Fibroblast of lung (primary cell): ENCODE measurements around the gene GRIN1. TPM values are rescaled to one million over a fixed set of nuclear protein-coding genes. Genes with fewer than 3 reads are reported as not detected.

ENCODE experiments used
- DNase-seq, 2 donors: peaks; one replicate each; pipeline versions ENCODE4 v3.0.0 to v3.0.0-alpha.2; 2010; ENCODE audit warnings: low read depth in 2 of 2
- H2AFZ ChIP-seq: 2 replicates; pipeline ENCODE4 v1.5.1; 2012; ENCODE audit warnings: low read length, control low read depth, inconsistent platforms
- H3K27ac ChIP-seq: 2 replicates; pipeline ENCODE4 v1.5.1; 2011; ENCODE audit warnings: low read length, control low read depth; ENCODE audit not compliant: insufficient read depth
- H3K27me3 ChIP-seq: 2 replicates; pipeline ENCODE4 v1.5.1; 2011; ENCODE audit warnings: mild to moderate bottlenecking, low read length; ENCODE audit not compliant: control insufficient read depth, insufficient read depth
- H3K36me3 ChIP-seq: 2 replicates; pipeline ENCODE4 v1.5.1; 2011; ENCODE audit warnings: low read length; ENCODE audit not compliant: control insufficient read depth, insufficient read depth
- H3K4me1 ChIP-seq: 2 replicates; pipeline ENCODE4 v1.5.1; 2011; ENCODE audit warnings: low read length; ENCODE audit not compliant: control insufficient read depth, insufficient read depth; ENCODE audit errors: extremely low read depth
- H3K4me2 ChIP-seq: 2 replicates; pipeline ENCODE4 v1.5.1; 2011; ENCODE audit warnings: low read length, control low read depth; ENCODE audit not compliant: insufficient read depth; ENCODE audit errors: extremely low read depth
- H3K4me3 ChIP-seq, 4 experiments: fragments of 200-600 bp in 1 of 4; sonication (generic) in 1 of 4; replicated peaks in 1 of 4; 2 replicates each; pipeline ENCODE4 v1.5.1; 2011 to 2016; ENCODE audit warnings: low read length in 4 of 4, low read depth in 3 of 4, mild to moderate bottlenecking in 3 of 4, control low read depth in 2 of 4, inconsistent platforms in 1 of 4, mixed read lengths in 1 of 4; ENCODE audit not compliant: insufficient read depth in 1 of 4; ENCODE audit errors: control extremely low read depth in 1 of 4
- H3K79me2 ChIP-seq: 2 replicates; pipeline ENCODE4 v1.5.1; 2012; ENCODE audit warnings: mild to moderate bottlenecking, low read length, inconsistent platforms; ENCODE audit not compliant: control insufficient read depth, insufficient read depth
- H3K9ac ChIP-seq: 2 replicates; pipeline ENCODE4 v1.5.1; 2011; ENCODE audit warnings: mild to moderate bottlenecking, low read length, control low read depth; ENCODE audit not compliant: insufficient read depth
- H3K9me3 ChIP-seq: 2 replicates; pipeline ENCODE4 v1.5.1; 2012; ENCODE audit warnings: low read depth, low read length; ENCODE audit not compliant: control insufficient read depth, insufficient read depth
- H4K20me1 ChIP-seq: 2 replicates; pipeline ENCODE4 v1.5.1; 2011; ENCODE audit warnings: low read length; ENCODE audit not compliant: control insufficient read depth, insufficient read depth; ENCODE audit errors: extremely low read depth
- CTCF ChIP-seq, 2 donors: IDR thresholded peaks in 1 of 2; conservative IDR thresholded peaks in 1 of 2; 1 replicate in 1 of 2; 2 replicates in 1 of 2; pipeline ENCODE4 v1.5.1; 2011 to 2012; ENCODE audit warnings: low read length in 2 of 2, control low read depth in 1 of 2, inconsistent platforms in 1 of 2, low read depth in 1 of 2, mild to moderate bottlenecking in 1 of 2
- EZH2 ChIP-seq: IDR thresholded peaks from 2 replicates; pipeline ENCODE4 v1.5.1; 2012; ENCODE audit warnings: low read length, control low read depth, mild to moderate bottlenecking; ENCODE audit errors: missing control alignments
- polyA plus RNA-seq, 2 donors: library from polyadenylated mRNA; depleted of rRNA in 1 of 2; stranded (reverse) in 1 of 2; unstranded in 1 of 2; fragments of >200 nt; gene quantifications; 2 replicates each; pipeline ENCODE4 v1.2.1, GENCODE V29; 2011 to 2012; ENCODE audit warnings: missing spikeins in 1 of 2
- total RNA-seq: library from RNA; depleted of rRNA; stranded (reverse); fragments of >200 nt; gene quantifications from 2 replicates; pipeline ENCODE4 v1.2.1, GENCODE V29; 2014

Gene GRIN1
- total and polyA plus RNA-seq, 2 donors (not counting 1 experiment from before 2014, with no cell fraction given): under 0.01 to 0.08 TPM

- H3K9me3 ChIP-seq: no peaks in the 10 kb centered on the region
- H3K27me3 ChIP-seq: no peaks in the 10 kb centered on the region
- H3K4me3 ChIP-seq: no peak overlapping the region
- H3K79me2 ChIP-seq: no peaks in the 10 kb centered on the region
- no peak overlapping the region for H2AFZ ChIP-seq
- peaks cover 17% of the 10 kb centered on the region for H3K36me3 ChIP-seq
- DNase-seq: no peak
- TF ChIP-seq EZH2 (no peak), CTCF (conservative IDR thresholded peaks at IDR 0.05 in 1 of 2, IDR thresholded peaks at IDR 0.05 in 1 of 2; ENCODE audit: low read depth in 1 of 2, low read length in 2 of 2) (no peak)
- H3K4me1 ChIP-seq: no peaks in the 10 kb centered on the region
- no peaks in the 10 kb centered on the region for H4K20me1 ChIP-seq
- no peak overlapping the region for H3K4me2 ChIP-seq
- no peak overlapping the region for H3K9ac ChIP-seq
- no peak overlapping the region for H3K27ac ChIP-seq
Observed at GRCh38 chr9:137095664-137096517, 43.1 kb upstream of the GRIN1 start.

- no peak for DNase-seq
- H3K4me2 ChIP-seq: no peak overlapping the region
- no peak overlapping the region for H3K9ac ChIP-seq
- H3K79me2 ChIP-seq: no peaks in the 10 kb centered on the region
- H2AFZ ChIP-seq: no peak overlapping the region
- H3K4me1 ChIP-seq: no peaks in the 10 kb centered on the region
- no peaks in the 10 kb centered on the region for H3K27me3 ChIP-seq
- peaks cover 1% of the 10 kb centered on the region for H3K9me3 ChIP-seq
- no peaks in the 10 kb centered on the region for H4K20me1 ChIP-seq
- no peak for TF ChIP-seq EZH2
- TF ChIP-seq CTCF (conservative IDR thresholded peaks at IDR 0.05 in 1 of 2, IDR thresholded peaks at IDR 0.05 in 1 of 2; ENCODE audit: low read depth in 1 of 2, low read length in 2 of 2): no peak
- H3K4me3 ChIP-seq: no peak overlapping the region
- H3K36me3 ChIP-seq: peaks cover 23% of the 10 kb centered on the region
- H3K27ac ChIP-seq: no peak overlapping the region
Observed at GRCh38 chr9:137096785-137097546, 42.0 kb upstream of the GRIN1 start.

GRCh38 chr9:137097761-137098462 is 41.0 kb upstream of the GRIN1 start:
- Histone ChIP-seq H3K27ac (no peak overlapping the region), H3K4me1 (no peaks in the 10 kb centered on the region), H4K20me1 (no peaks in the 10 kb centered on the region), H3K27me3 (no peaks in the 10 kb centered on the region), H3K9ac (no peak overlapping the region), H3K4me3 (no peak overlapping the region), H3K36me3 (peaks cover 33% of the 10 kb centered on the region), H2AFZ (no peak overlapping the region), H3K9me3 (peaks cover 7% of the 10 kb centered on the region), H3K79me2 (no peaks in the 10 kb centered on the region), H3K4me2 (no peak overlapping the region)
- TF ChIP-seq CTCF (conservative IDR thresholded peaks at IDR 0.05 in 1 of 2, IDR thresholded peaks at IDR 0.05 in 1 of 2; ENCODE audit: low read depth in 1 of 2, low read length in 2 of 2) (no peak), EZH2 (no peak)
- DNase-seq: no peak
